ENCODE measurements around the gene COP1.
A peak's percentile ranks its signal among the peaks of the same experiment; 100 is the strongest.

The COP1 gene

GRCh38 chr1:176119549-176119948, 87.5 kb downstream of the COP1 start:
- DNase-seq (ENCODE audit: low read depth, low spot score): no peak
- in situ Hi-C loops (cut with HindIII; ENCODE audit: low sequenced_read_pairs): no loop called here
- TF ChIP-seq CTCF (IDR thresholded peaks at IDR 0.05; ENCODE audit: low read depth, low read length): peak; percentile 21
- no peak overlapping the region for H3K4me3 ChIP-seq (ENCODE audit: low read depth, low read length)

- TF ChIP-seq CTCF (IDR thresholded peaks at IDR 0.05; ENCODE audit: low read depth, low read length): no peak
- no peak for DNase-seq (ENCODE audit: low read depth, low spot score)
- in situ Hi-C loops (cut with HindIII; ENCODE audit: low sequenced_read_pairs): no loop called here
- no peak overlapping the region for H3K4me3 ChIP-seq (ENCODE audit: low read depth, low read length)
Measured at GRCh38 chr1:176118985-176119384, 88.1 kb downstream of the COP1 start.

- TF ChIP-seq CTCF (IDR thresholded peaks at IDR 0.05; ENCODE audit: low read depth, low read length): no peak
- no peak overlapping the region for H3K4me3 ChIP-seq (ENCODE audit: low read depth, low read length)
- DNase-seq (ENCODE audit: low read depth, low spot score): no peak
- in situ Hi-C loops (cut with HindIII; ENCODE audit: low sequenced_read_pairs): no loop called here
Measured at GRCh38 chr1:176111835-176112234, 95.3 kb downstream of the COP1 start.

GRCh38 chr1:176110203-176110602, 96.9 kb downstream of the COP1 start:
- in situ Hi-C loops (cut with HindIII; ENCODE audit: low sequenced_read_pairs): no loop called here
- DNase-seq (ENCODE audit: low read depth, low spot score): peak; percentile 15
- no peak overlapping the region for H3K4me3 ChIP-seq (ENCODE audit: low read depth, low read length)

GRCh38 chr1:176102768-176103350, 104.2 kb downstream of the COP1 start:
- no peak overlapping the region for H3K4me3 ChIP-seq (ENCODE audit: low read depth, low read length)
- in situ Hi-C loops (cut with HindIII; ENCODE audit: low sequenced_read_pairs): no loop called here
- DNase-seq (ENCODE audit: low read depth, low spot score): no peak
- TF ChIP-seq CTCF (IDR thresholded peaks at IDR 0.05; ENCODE audit: low read depth, low read length): no peak

More at GRCh38 chr1:176110203-176110602, 96.9 kb downstream of the COP1 start:
- no peak for TF ChIP-seq CTCF (IDR thresholded peaks at IDR 0.05; ENCODE audit: low read depth, low read length)

- in situ Hi-C loops (cut with HindIII; ENCODE audit: low sequenced_read_pairs): no loop called here
- DNase-seq (ENCODE audit: low read depth, low spot score): peak; percentile 25
- TF ChIP-seq CTCF (IDR thresholded peaks at IDR 0.05; ENCODE audit: low read depth, low read length): no peak
- H3K4me3 ChIP-seq (ENCODE audit: low read depth, low read length): no peak overlapping the region
Measured at GRCh38 chr1:176101951-176102642, 105.0 kb downstream of the COP1 start.

Measured in astrocyte of the spinal cord (primary cell).